ENCODE results near the gene TNNT2. TPM values are rescaled to one million over a fixed set of nuclear protein-coding genes. Genes with fewer than 3 reads are reported as not detected.

Gene TNNT2
- total RNA-seq, 1 experiment from 2014 or later, result 0.45 TPM

DNA sequence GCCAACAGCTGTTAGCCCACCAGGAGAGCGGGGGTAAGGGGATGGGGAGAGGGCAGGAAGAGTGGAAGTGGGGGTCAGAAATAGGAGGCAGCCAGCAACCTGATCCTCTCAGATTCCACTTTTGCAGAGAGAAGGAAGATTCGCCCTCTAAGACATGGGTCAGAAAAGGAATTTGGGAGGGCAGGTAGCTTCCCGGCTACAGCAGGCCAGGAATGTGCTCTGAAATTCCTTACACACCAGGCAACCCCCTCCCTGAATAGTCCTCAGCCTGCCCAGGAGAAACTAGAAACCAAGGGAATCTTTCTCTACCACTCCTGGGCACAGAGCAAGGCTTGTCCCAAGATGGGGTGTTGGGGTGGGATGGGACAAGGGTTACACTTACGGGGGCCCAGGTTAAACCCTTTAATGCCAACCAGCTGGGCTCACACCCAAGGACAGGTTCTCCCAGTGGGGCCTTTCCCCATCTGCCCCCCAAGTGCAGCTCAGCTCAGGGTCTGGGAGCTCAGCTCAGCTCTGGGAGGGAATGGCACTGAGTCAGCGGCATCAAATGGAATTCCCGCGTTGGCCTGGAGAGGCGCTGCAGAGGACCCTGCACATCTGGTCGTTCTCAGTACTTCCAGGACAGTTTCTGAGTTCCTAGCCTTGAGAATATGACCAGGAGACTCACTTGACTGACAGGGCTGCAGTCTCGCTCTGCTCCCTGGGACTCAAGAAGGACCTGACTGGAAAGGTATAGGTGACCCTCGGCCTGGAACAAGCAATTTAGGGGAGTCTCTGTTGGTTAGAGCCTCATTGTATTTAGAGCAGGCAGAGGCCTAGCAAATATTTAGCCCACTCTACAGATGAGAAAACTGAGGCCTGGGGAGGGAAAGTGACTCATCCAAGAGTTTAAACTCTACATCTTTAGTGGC lies 761 bp downstream of the TNNT2 start:
- peak; percentile 62 for DNase-seq (ENCODE audit: low spot score)

DNA sequence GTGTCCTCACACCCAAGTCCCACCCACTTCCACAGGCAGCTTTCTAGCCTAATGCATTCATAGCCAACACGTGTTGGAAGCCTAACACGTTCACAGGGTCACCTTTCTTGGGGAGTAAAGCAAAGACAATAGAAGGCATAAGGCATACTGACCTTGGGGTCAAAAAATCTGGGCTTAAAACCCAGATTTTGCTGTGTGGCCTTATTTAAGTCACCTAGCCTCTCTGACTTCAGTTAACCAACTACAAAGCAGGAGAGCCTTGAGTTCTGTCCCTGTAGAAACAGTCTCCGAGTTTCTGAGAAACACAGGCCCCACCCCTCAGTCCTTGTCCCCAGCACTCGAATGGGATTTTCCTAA lies 1.4 kb downstream of the TNNT2 start:
- no peak for DNase-seq (ENCODE audit: low spot score)

DNA sequence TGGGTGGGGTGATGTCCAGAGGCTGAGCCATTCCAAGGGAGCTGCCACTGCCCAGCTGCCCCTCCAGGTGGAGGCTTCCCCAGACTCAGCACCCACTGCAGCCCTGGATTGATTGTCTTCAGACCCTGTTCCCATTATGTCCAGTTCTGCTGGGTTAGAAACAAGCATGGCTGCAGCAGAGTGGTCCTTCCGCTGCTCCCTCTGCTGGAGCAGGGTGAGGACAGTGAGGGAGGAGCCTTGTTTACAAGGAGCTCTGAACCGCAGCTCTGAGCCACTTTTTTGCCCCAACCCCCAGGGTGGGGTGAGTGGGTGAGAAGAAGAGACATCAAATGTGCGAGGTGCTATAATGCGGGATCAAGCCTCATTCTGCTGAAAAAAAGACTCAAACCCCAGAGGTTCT lies 2.3 kb downstream of the TNNT2 start:
- no peak for DNase-seq (ENCODE audit: low spot score)

DNA sequence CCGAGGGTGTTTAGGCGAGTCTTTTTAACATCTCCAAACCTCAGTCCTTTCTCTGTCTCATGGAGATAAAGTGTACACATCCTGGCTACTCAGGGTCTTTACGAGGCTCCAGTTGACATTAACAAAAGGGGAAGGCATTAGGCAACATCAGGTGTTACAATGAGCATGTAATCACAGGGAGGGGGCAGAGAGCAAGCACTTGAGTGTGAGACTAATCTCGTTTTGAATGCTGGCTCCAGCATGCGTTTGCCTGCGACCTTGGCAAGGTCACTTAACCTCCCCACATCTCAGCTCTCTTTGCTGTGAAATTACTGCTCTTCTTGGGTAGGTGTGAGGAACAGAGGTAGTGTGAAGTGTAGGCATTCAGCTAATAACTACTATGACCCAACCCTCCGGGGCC lies 3.1 kb downstream of the TNNT2 start:
- DNase-seq (ENCODE audit: low spot score), result no peak

DNA sequence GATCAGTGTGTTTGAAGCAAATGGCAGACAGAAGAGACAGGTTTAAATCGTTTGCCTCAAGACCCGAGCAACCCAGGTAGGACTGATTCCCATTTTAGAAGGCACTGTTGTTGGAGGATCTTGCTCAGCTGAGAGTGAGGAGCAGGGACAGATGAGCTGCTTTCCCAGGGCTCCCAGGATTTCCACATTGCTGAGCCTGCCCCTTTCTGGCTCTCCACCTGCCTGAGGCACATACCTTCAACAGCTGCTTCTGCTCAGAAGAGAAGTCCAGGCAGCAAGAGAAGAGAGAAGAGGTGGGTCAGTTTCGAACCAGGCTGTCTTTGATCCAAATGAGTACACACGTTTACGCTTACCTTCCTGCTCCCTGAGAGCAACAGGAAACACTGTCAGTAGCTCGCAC lies 5.7 kb downstream of the TNNT2 start:
- no peak for DNase-seq (ENCODE audit: low spot score)

DNA sequence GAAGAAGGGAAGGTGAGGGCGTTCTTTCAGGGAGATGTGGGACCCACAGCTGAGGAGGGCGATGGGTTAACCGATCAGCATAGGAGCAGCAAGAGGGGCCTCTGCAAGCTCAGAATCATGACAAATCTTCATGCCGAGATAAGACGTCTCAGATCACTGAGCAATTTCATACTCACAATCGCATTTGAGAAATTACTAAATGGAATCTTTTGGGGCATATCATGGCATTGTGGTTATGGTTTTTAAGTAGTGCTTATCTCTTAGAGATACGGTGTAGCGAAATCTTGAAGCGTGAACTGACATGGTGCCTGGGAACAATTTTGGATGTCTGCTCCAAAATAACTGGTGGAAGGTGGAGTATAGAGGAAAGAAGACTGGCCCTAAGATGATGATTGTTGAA lies 6.2 kb downstream of the TNNT2 start:
- no peak for DNase-seq (ENCODE audit: low spot score)

DNA sequence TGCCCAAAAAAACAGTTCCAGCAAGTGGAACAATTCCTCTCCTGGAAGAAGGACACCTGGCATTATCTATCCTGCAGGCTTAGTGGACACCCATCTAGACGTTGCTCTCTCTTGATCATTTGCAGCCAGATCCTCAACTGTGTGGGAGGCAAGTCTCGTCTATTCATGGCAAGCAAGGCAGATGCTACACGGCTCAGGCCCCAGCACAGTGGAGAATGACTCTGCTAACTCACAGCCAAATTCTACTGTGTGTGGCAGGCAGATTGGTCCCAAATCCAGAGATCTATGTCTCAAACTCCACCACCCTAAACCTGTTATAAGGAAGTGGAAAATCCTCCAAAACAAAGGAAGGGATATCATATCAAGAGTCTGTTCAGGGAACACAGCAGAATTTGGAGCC lies 7.0 kb downstream of the TNNT2 start:
- DNase-seq (ENCODE audit: low spot score), result no peak

DNA sequence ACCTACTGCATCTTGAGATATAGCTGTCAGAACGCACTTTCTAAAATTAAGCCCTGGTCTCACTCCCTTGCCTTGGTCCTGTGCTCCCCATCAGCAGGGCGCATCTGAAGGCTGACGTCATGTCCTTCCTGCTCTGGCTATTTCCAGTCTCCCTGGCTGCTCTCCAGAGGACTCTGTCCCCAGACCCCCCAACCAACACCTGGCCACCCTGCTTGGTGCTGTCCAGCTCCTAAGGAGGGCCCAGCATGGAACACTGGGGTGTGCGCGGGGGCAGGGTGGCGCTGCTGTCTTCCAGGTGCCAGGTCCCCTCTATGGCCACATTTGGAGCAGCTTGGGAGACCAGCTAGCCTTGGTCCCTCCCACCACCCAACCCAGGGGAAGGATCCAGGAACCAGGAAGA lies 8.3 kb downstream of the TNNT2 start:
- DNase-seq (ENCODE audit: low spot score), result no peak

DNA sequence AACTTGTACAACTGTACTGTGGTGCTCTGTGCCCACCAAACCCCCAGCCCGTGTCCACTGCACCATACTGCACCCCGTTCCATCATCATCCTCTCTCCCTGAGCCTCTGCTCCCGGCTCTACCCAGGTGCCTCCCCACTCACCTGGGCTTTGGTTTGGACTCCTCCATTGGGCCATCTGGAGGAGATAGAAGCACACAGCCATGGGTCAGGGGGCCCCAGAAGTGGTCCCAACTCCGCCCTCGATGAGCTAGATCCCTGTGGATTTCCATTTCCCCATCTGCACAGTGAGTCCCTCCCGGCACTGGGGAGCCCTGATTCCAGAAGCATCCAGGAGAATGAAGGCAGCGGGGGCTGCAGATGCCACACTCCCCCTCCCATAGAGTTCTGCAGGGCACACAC lies 10.8 kb downstream of the TNNT2 start:
- DNase-seq (ENCODE audit: low spot score), result no peak

DNA sequence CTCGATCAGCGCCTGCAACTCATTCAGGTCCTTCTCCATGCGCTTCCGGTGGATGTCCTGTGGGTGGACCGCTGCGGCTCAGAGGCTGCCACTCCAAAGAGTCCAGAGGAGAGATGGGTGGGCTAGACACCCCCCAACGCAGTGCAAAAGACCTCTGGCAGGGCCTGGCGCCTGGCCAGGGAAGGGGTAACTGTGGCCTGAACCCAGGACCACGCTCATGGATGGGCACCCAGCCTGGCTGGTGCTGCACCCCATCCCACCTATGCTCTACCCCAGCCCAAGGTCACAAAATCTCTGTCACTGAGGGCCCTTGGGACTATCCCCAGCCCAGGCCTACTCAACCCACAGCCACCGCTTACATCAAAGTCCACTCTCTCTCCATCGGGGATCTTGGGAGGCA lies 12.2 kb downstream of the TNNT2 start:
- no peak for DNase-seq (ENCODE audit: low spot score)

DNA sequence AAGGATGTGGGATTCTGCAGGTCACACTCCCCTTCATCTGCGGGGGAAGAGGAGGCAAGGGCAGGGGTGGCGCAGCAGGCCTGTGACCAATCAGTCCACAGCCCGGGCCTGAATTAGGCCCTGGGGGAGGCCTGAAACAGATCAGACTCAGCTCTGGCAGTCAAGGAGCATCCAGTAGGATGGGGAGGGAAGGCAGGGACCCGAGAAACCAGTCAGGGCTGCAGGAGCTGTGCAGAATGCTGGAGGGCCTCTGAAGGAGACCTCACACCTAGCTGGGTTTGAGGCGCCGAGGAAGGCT lies 12.7 kb downstream of the TNNT2 start:
- DNase-seq (ENCODE audit: low spot score), result no peak

DNA sequence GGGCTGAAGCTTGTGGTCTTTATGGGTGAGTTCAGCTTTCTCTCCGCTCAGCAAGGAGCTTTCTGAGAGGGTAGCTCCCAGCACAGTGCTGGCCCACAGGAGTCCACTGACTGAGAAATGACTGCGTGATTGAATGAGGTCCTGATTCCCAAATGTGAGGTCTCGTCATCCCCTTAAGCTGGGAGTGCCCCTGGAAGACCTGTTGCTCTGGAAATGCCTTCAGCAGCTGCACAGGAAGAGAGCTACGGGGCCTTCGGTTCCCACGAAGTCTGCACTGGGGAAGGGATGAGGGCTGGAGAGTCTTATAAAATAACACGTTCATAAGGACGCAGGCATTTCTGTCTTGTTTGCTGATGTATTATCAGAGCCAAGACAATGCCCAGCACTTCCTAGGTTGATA lies 14.0 kb downstream of the TNNT2 start:
- no peak for DNase-seq (ENCODE audit: low spot score)

DNA sequence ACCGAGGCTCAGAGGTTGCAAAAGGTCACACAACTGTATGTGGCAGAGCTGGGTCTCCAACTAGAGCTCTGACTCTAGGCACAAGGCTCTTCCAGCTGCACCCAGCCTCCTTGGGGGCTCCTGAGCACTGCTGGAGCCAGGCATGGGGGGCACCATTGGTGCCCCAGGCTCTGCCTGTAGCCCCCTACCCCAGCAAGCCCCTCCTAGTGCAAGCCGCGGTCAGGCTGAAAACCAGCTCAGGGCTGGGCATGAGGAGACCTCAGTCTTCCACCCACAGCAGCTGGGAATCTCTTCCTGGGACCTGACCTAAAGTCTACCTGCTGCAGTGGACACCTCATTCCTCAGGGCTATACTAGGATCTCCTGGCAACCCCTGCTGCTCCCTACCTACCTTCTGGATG lies 14.6 kb downstream of the TNNT2 start:
- DNase-seq (ENCODE audit: low spot score), result no peak

DNA sequence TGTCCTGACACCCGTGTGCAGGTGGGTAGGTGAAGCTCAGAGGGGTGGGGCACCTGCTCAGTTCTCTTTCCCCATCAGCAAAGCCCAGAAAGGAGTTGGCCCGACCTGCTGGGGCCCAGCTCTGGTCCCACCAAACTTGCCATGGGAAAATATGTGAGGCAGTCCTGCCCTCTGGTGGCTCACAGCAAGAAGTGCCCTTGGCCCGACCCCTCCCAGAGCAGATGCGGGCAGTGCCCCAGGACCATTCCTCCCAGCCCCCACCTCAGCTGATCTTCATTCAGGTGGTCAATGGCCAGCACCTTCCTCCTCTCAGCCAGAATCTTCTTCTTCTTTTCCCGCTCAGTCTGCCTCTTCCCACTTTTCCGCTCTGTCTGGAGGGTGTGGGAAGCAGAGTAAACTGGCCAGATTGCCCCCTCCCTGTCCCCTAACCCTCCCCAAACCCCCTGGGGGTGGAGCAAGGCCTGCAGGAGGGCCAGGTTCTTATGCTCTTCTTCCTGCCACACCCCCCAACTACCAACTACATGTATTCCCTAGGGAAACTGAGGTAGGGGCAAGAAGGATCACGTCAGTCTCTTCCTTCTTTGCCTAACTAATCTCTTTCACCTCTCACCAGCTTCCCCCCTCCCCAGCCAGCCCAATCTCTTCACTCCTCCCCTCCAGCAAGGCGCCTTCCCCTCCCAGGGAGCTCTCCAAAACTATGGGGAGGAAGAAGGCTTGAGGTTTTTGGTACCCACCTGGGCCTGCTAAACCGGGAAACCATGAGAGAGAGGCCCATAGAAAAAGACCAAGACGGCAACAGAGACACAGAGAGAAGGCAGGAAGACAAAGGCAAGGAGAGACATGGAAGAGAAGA lies 15.6 kb downstream of the TNNT2 start:
- DNase-seq (ENCODE audit: low spot score), result peak; percentile 59

DNA sequence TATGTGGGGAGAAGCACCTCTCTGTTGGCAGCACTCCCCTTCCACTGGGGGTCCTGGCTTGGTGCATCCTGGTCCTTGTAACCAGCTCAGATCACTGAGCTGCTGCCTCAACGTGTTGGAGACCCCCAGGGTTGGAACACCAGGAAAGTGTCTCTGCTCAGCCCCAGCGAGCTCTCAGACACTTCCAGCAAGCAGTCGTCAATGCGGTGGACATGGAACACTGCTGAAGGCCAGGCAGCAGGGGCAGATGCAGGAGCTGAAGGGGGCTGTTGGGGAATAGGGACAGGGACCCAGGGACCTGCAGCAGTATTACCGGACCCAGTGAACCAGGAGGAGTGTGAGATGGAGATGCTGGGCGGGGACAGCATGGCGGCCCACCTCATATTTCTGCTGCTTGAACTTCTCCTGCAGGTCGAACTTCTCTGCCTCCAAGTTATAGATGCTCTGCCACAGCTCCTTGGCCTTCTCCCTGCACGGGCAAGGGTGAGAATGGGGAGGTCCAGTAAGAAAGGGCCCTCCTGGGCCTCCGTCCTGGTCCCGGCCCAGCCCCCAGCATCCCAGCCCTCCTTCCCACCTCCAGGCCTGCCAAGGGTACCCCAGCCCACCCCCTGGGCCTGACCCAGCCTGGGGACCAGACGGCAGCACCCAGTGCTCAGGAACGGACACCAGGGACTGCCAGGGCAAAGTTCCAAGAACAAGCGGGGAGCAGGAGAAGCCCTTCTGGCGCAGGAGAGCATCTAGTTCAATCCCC lies 16.4 kb downstream of the TNNT2 start:
- DNase-seq (ENCODE audit: low spot score), result no peak

DNA sequence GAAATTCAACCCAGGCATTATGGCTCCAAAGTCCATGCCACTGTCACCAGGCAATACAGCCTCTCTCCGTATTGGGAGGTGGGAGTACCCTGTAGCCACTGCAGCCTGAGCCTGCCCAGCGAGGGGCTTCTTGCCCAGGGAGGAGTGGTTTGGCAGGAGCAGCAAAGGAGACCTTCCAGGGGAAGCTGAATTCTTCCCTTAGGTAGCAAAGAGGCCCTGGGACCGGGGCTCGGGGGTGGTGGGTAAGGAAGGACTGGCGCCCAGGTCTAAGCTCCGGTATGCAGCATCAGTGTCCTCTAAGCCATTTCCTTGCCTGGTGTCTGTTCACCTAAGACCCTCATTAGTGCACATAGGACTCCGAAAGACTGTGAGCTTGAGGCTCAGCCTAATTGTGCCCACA lies 17.0 kb downstream of the TNNT2 start:
- no peak for DNase-seq (ENCODE audit: low spot score)

DNA sequence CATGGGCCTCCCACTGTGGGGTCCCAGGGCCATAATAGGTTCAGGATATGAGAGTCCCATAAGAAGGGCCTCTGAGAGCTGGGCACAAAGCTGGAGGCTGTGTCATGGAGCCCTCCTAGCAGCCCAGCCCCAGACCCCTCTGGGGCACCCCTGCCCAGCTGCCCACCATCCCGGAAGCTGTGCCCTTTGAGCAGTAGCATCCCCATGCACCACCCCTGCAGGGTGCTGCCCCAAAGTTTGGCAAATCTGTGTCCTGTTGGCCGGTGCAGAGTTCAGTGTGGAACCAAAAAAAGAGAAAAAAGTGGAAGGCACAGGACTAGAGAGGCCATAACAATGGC lies 17.6 kb downstream of the TNNT2 start:
- DNase-seq (ENCODE audit: low spot score), result no peak

DNA sequence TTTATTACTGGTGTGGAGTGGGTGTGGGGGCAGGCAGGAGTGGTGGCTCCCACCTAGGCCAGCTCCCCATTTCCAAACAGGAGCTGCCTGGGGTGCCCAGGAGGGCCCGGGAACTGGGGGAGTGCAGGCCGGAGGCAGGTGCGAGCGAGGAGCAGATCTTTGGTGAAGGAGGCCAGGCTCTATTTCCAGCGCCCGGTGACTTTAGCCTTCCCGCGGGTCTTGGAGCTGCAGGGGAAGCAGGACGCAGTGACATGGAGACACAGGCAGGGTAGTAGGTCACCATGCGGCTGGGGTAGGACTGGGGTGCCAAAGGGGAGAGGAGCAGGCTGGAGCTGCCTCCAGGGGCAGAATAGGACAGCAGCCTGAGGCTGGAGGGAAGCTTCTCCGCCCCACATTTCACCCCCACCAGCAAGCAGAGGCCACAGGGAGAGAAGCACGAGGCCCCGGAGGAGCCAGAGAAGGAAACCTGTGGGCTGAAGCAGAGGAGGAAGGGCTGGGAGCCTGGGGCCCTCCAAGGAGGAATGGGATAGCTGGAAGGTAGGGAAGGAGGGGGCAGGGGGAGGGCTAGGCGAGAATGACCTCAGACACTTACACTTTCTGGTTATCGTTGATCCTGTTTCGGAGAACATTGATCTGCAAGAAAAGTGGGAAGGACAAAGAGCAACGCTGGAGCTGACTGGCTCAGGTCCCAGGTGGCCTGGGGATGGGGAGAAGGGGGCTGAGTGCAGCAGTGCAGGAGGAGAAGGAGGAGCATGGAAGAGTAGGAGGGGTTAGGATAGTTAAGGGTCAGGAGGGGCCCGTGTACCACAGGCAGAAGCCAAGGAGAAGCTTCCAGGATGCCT lies 18.2 kb downstream of the TNNT2 start:
- no peak for DNase-seq (ENCODE audit: low spot score)

DNA sequence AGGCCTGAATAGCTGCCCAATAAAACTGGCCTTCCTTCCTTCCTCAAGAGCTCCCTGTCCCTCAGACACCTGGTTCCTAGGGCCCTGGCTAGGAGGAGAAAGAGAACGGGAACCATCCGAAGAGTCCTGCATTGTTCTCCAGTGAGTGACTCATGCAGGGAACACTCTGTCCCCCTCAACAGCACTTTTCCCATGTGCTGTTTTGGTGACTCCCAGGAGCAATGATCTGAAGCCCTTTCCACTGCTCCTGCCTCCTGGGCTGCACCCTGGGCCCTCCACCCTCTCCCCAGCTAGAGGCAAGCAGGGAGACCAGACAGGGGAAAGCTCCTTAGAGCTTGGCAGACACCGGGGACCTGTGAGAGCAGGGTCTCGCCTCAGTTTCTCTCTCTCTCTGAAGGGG lies 18.9 kb downstream of the TNNT2 start:
- peak; percentile 51 for DNase-seq (ENCODE audit: low spot score)

DNA sequence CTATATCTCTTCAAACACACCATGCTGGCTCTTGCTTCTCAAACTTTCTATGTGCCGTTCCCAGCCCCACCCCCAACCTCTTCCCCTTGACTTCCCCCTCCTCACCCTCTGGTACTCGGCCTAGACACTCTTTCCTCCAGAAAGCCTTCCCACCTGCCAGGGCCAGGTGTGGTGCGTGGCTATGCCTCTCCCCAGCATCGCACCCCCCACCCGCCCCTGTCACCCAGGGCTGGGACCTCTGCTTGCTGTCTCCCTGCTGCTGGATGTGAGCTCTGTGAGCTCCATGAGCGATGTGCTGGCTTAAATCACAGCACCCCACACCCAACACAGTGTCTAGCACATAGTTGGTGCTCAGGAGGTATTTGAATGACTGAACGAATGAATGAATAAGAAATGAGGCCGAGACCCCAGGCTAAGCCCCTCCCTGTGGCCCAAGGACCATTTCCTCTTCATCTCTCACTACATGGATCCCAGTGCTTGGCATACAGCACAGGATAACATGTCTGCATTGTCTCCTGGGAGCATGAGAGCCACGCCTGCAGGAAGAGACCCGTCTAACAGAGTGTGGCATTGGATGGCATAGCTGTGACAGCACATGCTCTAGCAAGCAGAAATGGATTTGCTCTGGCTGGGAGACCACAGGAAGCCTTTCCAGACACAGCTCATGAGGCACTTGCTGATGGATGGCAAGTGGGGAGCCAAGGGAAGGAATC lies 19.7 kb downstream of the TNNT2 start:
- no peak for DNase-seq (ENCODE audit: low spot score)

DNA sequence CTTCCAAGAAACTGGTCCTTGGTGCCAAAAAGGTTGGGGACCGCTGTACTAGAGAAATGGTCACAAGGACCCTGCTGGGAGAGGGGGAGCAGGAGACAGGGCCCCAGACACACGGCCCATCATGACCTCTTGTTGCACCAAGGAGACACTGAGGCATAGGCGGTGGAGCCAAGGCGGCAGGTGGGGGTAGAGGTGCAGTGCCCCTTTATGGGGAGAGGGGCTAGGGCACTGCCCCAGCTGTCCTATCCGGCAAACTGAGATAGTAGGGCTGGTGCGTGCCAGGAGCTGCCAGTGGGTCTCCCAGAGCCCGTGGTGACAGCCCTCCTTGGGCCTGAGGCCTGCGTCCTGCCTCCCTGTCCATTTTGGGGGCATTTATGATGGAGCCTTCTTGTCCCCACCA lies 20.3 kb downstream of the TNNT2 start:
- DNase-seq (ENCODE audit: low spot score), result no peak

Measured in A172 (cell line).